T-cell (primary cell): ENCODE measurements around the gene MEF2A. TPM values are rescaled to one million over a fixed set of nuclear protein-coding genes. Genes with fewer than 3 reads are reported as not detected.

ENCODE experiments used
- ATAC-seq, 4 experiments: fragments of 200-7000 bp in 3 of 4; fragments of 150-1000 bp in 1 of 4; cut with Tn5 transposase; replicated peaks in 1 of 4; 1 replicate in 3 of 4; 2 replicates in 1 of 4; pipeline ENCODE4 v1.10.0; 2021; ENCODE audit warnings: moderate library complexity in 3 of 4, mild to moderate bottlenecking in 2 of 4, moderate number of reproducible peaks in 1 of 4
- CTCF ChIA-PET, 2 donors: fragments of 300-600 bp; sonication (Branson Sonifier 250); formaldehyde crosslinking; loops; one replicate each; lab custom pipeline; 2022; ENCODE audit warnings: antibody characterized with exemption in 2 of 2; lab: Charles Lee
- POLR2A ChIA-PET, 2 donors: fragments of 300-600 bp; sonication (Branson Sonifier 250); formaldehyde crosslinking; loops; one replicate each; lab custom pipeline; 2022; ENCODE audit warnings: antibody characterized with exemption in 2 of 2; lab: Charles Lee
- DNase-seq, 35 experiments: peaks; one replicate each; pipeline versions ENCODE4 v3.0.0 to v3.0.0-alpha.2; 2013 to 2023
- H3K27ac ChIP-seq: one replicate; pipeline ENCODE4 v1.5.1; 2013; ENCODE audit warnings: low read length
- H3K27me3 ChIP-seq, 2 experiments: replicated peaks in 1 of 2; 1 replicate in 1 of 2; 2 replicates in 1 of 2; pipeline versions ENCODE4 v1.6.1 to v1.7.0; 2013; ENCODE audit warnings: low read length in 1 of 2, mixed read lengths in 1 of 2; ENCODE audit not compliant: control insufficient read depth in 2 of 2, insufficient read depth in 2 of 2; ENCODE audit errors: extremely low read depth in 1 of 2
- H3K36me3 ChIP-seq, 2 donors: 1 replicate in 1 of 2; 2 replicates in 1 of 2; pipeline versions ENCODE4 v1.6.1 to v1.7.0; 2013; ENCODE audit warnings: low read length in 1 of 2; ENCODE audit not compliant: control insufficient read depth in 2 of 2, insufficient read depth in 1 of 2; ENCODE audit errors: extremely low read depth in 1 of 2
- H3K4me1 ChIP-seq, 2 experiments: 1 replicate in 1 of 2; 2 replicates in 1 of 2; pipeline versions ENCODE4 v1.6.1 to v1.7.0; 2013; ENCODE audit warnings: low read length in 2 of 2, mixed read lengths in 1 of 2; ENCODE audit not compliant: insufficient read depth in 2 of 2, control insufficient read depth in 1 of 2; ENCODE audit errors: extremely low read depth in 1 of 2
- H3K4me3 ChIP-seq, 2 donors: 1 replicate in 1 of 2; 2 replicates in 1 of 2; pipeline versions ENCODE4 v1.5.1 to v1.7.0; 2013; ENCODE audit warnings: mild to moderate bottlenecking in 2 of 2, low read length in 1 of 2, moderate library complexity in 1 of 2; ENCODE audit not compliant: control insufficient read depth in 1 of 2; ENCODE audit errors: extremely low read depth in 1 of 2
- H3K9me3 ChIP-seq: 2 replicates; pipeline ENCODE4 v1.7.0; 2013
- H3K27ac Mint-ChIP-seq, 2 donors: one replicate each; pipeline ENCODE4 v1.8.0; 2020 to 2021; ENCODE audit warnings: mild to moderate bottlenecking in 2 of 2, mixed read lengths in 2 of 2
- H3K27me3 Mint-ChIP-seq, 2 donors: one replicate each; pipeline ENCODE4 v1.8.0; 2021 to 2022; ENCODE audit warnings: mixed read lengths in 2 of 2
- H3K36me3 Mint-ChIP-seq: one replicate; pipeline ENCODE4 v1.8.0; 2021; ENCODE audit warnings: mixed read lengths
- H3K4me1 Mint-ChIP-seq, 3 donors: one replicate each; pipeline ENCODE4 v1.8.0; 2020 to 2022; ENCODE audit warnings: mixed read lengths in 3 of 3, mild to moderate bottlenecking in 1 of 3
- H3K4me3 Mint-ChIP-seq, 3 donors: one replicate each; pipeline ENCODE4 v1.8.0; 2020 to 2022; ENCODE audit warnings: mild to moderate bottlenecking in 3 of 3, mixed read lengths in 3 of 3, moderate library complexity in 3 of 3
- H3K9me3 Mint-ChIP-seq, 3 donors: one replicate each; pipeline ENCODE4 v1.8.0; 2020 to 2022; ENCODE audit warnings: mixed read lengths in 3 of 3
- WGBS: methylation state at CpG from one replicate; pipeline ENCODE4 v1.1.5; 2013; ENCODE audit warnings: missing lambda C conversion rate; ENCODE audit not compliant: insufficient coverage; 5-methylcytosine and 5-hydroxymethylcytosine counted together
- total RNA-seq, 35 experiments: library from RNA in 6 of 35; stranded (reverse) in 6 of 35; fragments of 120-200 nt in 1 of 35; gene quantifications; one replicate each; pipeline versions ENCODE4 v1.2.1 to v1.2.4 and lab custom pipeline; 2013 to 2026

The MEF2A gene
- total RNA-seq, 5 donors from 2014 or later (not counting 1 experiment from before 2014, with no cell fraction given), result 31.6 to 37.4 (median 33.9) TPM

- Histone ChIP-seq H3K27ac (no peak overlapping the region), H3K9me3 (no peaks in the 10 kb centered on the region), H3K4me1 (peaks cover 0 to 4% of the 10 kb centered on the region in 2 experiments), H3K27me3 (no peaks in the 10 kb centered on the region), H3K36me3 (no peaks in the 10 kb centered on the region), H3K4me3 (no peak overlapping the region)
- ChIA-PET CTCF (no interaction called here), POLR2A (no interaction called here)
- peaks cover 9 to 12% (median 10%) of the 10 kb centered on the region in 3 donors for H3K4me1 Mint-ChIP-seq
- WGBS, result 100% methylated on average over 1 of the region's 3 CpGs
- DNase-seq (no peak), ATAC-seq (no peak)
- H3K9me3 Mint-ChIP-seq, result no peaks in the 10 kb centered on the region
- no peak overlapping the region for H3K4me3 Mint-ChIP-seq
- no peak overlapping the region for H3K27ac Mint-ChIP-seq
- peaks cover 0 to 4% of the 10 kb centered on the region in 2 donors for H3K27me3 Mint-ChIP-seq
- no peaks in the 10 kb centered on the region for H3K36me3 Mint-ChIP-seq
Observed at GRCh38 chr15:99558084-99558483, 7.7 kb upstream of the MEF2A start.

- no peak overlapping the region for H3K27ac ChIP-seq
- H3K4me3 ChIP-seq, result no peak overlapping the region
- H3K36me3 ChIP-seq, result no peaks in the 10 kb centered on the region
- H3K4me1 ChIP-seq, result peaks cover 0 to 4% of the 10 kb centered on the region in 2 experiments
- ATAC-seq (no peak), DNase-seq (no peak)
- Mint-ChIP-seq H3K27me3 (peaks cover 0 to 2% of the 10 kb centered on the region in 2 donors), H3K9me3 (no peaks in the 10 kb centered on the region), H3K4me1 (peaks cover 11 to 13% (median 12%) of the 10 kb centered on the region in 3 donors), H3K4me3 (no peak overlapping the region), H3K36me3 (no peaks in the 10 kb centered on the region), H3K27ac (no peak overlapping the region)
- POLR2A ChIA-PET, result no interaction called here
- CTCF ChIA-PET, result no interaction called here
- 90% methylated on average over 1 of the region's 3 CpGs for WGBS
- no peaks in the 10 kb centered on the region for H3K27me3 ChIP-seq
- H3K9me3 ChIP-seq, result no peaks in the 10 kb centered on the region
Observed at GRCh38 chr15:99558571-99558970, 7.2 kb upstream of the MEF2A start.

- no peak overlapping the region for H3K27ac Mint-ChIP-seq
- ATAC-seq, result no peak
- no peak overlapping the region for H3K4me3 ChIP-seq
- peaks cover 8 to 18% of the 10 kb centered on the region in 2 experiments for H3K4me1 ChIP-seq
- no peaks in the 10 kb centered on the region for H3K27me3 Mint-ChIP-seq
- 95% methylated on average over 6 of the region's 10 CpGs for WGBS
- H3K9me3 ChIP-seq, result no peaks in the 10 kb centered on the region
- H3K4me3 Mint-ChIP-seq, result no peak overlapping the region
- no peaks in the 10 kb centered on the region for H3K36me3 Mint-ChIP-seq
- CTCF ChIA-PET, result no interaction called here
- POLR2A ChIA-PET, result no interaction called here
- no peak overlapping the region for H3K27ac ChIP-seq
- no peaks in the 10 kb centered on the region for H3K36me3 ChIP-seq
- no peak for DNase-seq
- H3K27me3 ChIP-seq, result no peaks in the 10 kb centered on the region
- no peaks in the 10 kb centered on the region for H3K9me3 Mint-ChIP-seq
- H3K4me1 Mint-ChIP-seq, result peaks cover 21 to 29% (median 24%) of the 10 kb centered on the region in 3 donors
Observed at GRCh38 chr15:99561476-99562230, 4.1 kb upstream of the MEF2A start.

GRCh38 chr15:99562238-99562637, 3.5 kb upstream of the MEF2A start:
- ChIA-PET POLR2A (no interaction called here), CTCF (no interaction called here)
- Histone ChIP-seq H3K27ac (no peak overlapping the region), H3K4me3 (no peak overlapping the region), H3K9me3 (no peaks in the 10 kb centered on the region), H3K27me3 (no peaks in the 10 kb centered on the region), H3K4me1 (peaks cover 12 to 22% of the 10 kb centered on the region in 2 experiments), H3K36me3 (no peaks in the 10 kb centered on the region)
- Mint-ChIP-seq H3K27ac (peak overlapping the region in 1 of 2 donors; percentile 41), H3K36me3 (no peaks in the 10 kb centered on the region), H3K4me3 (no peak overlapping the region), H3K9me3 (no peaks in the 10 kb centered on the region), H3K4me1 (peaks cover 27 to 35% (median 29%) of the 10 kb centered on the region in 3 donors), H3K27me3 (no peaks in the 10 kb centered on the region)
- DNase-seq, result peak in 1 of 35 experiments; percentile 9
- ATAC-seq, result no peak
- WGBS, result no CpG with 5 or more reads among the region's 2 CpGs

- Histone ChIP-seq H3K9me3 (no peaks in the 10 kb centered on the region), H3K4me3 (peak overlapping the region in 1 of 2 donors; percentile 44), H3K27me3 (no peaks in the 10 kb centered on the region), H3K4me1 (peaks cover 19 to 22% of the 10 kb centered on the region in 2 experiments), H3K27ac (peak overlapping the region; percentile 78), H3K36me3 (no peaks in the 10 kb centered on the region)
- Mint-ChIP-seq H3K4me1 (peaks cover 43 to 54% (median 47%) of the 10 kb centered on the region in 3 donors), H3K27ac (peak overlapping the region; percentile 90 to 92), H3K36me3 (no peaks in the 10 kb centered on the region), H3K9me3 (no peaks in the 10 kb centered on the region), H3K27me3 (no peaks in the 10 kb centered on the region), H3K4me3 (peak overlapping the region; percentile 66 to 78 (median 70))
- CTCF ChIA-PET, result interaction anchor here in 1 of 2 donors (1.3 kb wide), 1 partner anchor 140 kb away, joined by 4 read pairs; no protein-coding TSS in a partner anchor
- 77% methylated on average over 9 of the region's 11 CpGs for WGBS
- DNase-seq (peak in 3 of 35 experiments; percentile 3 to 28 (median 4)), ATAC-seq (no peak)
- POLR2A ChIA-PET, result no interaction called here
Observed at GRCh38 chr15:99564221-99565048, 1.3 kb upstream of the MEF2A start.

- Mint-ChIP-seq H3K27ac (peak overlapping the region; percentile 90 to 92), H3K4me1 (peaks cover 45 to 55% (median 47%) of the 10 kb centered on the region in 3 donors), H3K4me3 (peak overlapping the region; percentile 66 to 78 (median 70)), H3K27me3 (no peaks in the 10 kb centered on the region), H3K9me3 (no peaks in the 10 kb centered on the region), H3K36me3 (no peaks in the 10 kb centered on the region)
- Histone ChIP-seq H3K4me1 (peaks cover 19 to 22% of the 10 kb centered on the region in 2 experiments), H3K9me3 (no peaks in the 10 kb centered on the region), H3K27me3 (no peaks in the 10 kb centered on the region), H3K4me3 (peak overlapping the region in 1 of 2 donors; percentile 44), H3K36me3 (no peaks in the 10 kb centered on the region), H3K27ac (peak overlapping the region; percentile 78)
- ATAC-seq, result no peak
- peak in 1 of 35 experiments; percentile 2 for DNase-seq
- ChIA-PET POLR2A (no interaction called here), CTCF (interaction anchor here in 1 of 2 donors (1.3 kb wide), 1 partner anchor 139 kb away, joined by 4 read pairs; no protein-coding TSS in a partner anchor)
- 16% methylated on average over 13 of the region's 22 CpGs for WGBS
Observed at GRCh38 chr15:99565049-99565298, 810 bp upstream of the MEF2A start.
